Suprapubic skin (tissue), 4 donors: ENCODE results near the gene CSNK1G2. TPM values are rescaled to one million over a fixed set of nuclear protein-coding genes. Genes with fewer than 3 reads are reported as not detected.

Source experiments
- DNase-seq, 2 donors: peaks; one replicate each; pipeline ENCODE4 v3.0.0-alpha.2; 2019; ENCODE audit warnings: low spot score in 2 of 2
- H3K27ac ChIP-seq: fragments of 200-600 bp; sonication (generic); one replicate; pipeline ENCODE4 v1.5.1; 2019
- H3K27me3 ChIP-seq: fragments of 200-600 bp; sonication (generic); one replicate; pipeline ENCODE4 v1.5.1; 2019
- H3K36me3 ChIP-seq: fragments of 200-600 bp; sonication (generic); one replicate; pipeline ENCODE4 v1.5.1; 2019
- H3K4me1 ChIP-seq: fragments of 200-600 bp; sonication (generic); one replicate; pipeline ENCODE4 v1.5.1; 2019
- H3K4me3 ChIP-seq: fragments of 200-600 bp; sonication (generic); one replicate; pipeline ENCODE4 v1.5.1; 2019; ENCODE audit warnings: mild to moderate bottlenecking
- H3K9me3 ChIP-seq: fragments of 200-600 bp; sonication (generic); one replicate; pipeline ENCODE4 v1.5.1; 2019
- CTCF ChIP-seq, 2 donors: fragments of 200-600 bp in 1 of 2; fragments of 450-650 bp in 1 of 2; sonication (generic) in 1 of 2; IDR thresholded peaks; one replicate each; pipeline ENCODE4 v1.5.1; 2016 to 2019; ENCODE audit warnings: antibody characterized with exemption in 2 of 2, mild to moderate bottlenecking in 1 of 2, moderate library complexity in 1 of 2
- EP300 ChIP-seq: sonication (generic); formaldehyde crosslinking; IDR thresholded peaks from one replicate; pipeline ENCODE4 v1.6.1; 2017; ENCODE audit warnings: antibody characterized with exemption
- POLR2A ChIP-seq, 2 donors: fragments of 450-650 bp; IDR thresholded peaks; one replicate each; pipeline ENCODE4 v1.6.1; 2017; ENCODE audit warnings: antibody characterized with exemption in 2 of 2, mild to moderate bottlenecking in 2 of 2, moderate library complexity in 2 of 2
- POLR2AphosphoS5 ChIP-seq, 3 donors: sonication (generic); formaldehyde crosslinking; IDR thresholded peaks; one replicate each; pipeline ENCODE4 v1.6.1; 2017; ENCODE audit warnings: antibody characterized with exemption in 3 of 3
- WGBS: methylation state at CpG from one replicate; pipeline ENCODE4 v1.1.5; 2018; 5-methylcytosine and 5-hydroxymethylcytosine counted together
- total RNA-seq, 4 donors: library from RNA; depleted of rRNA; stranded (reverse); fragments of >200 nt; gene quantifications; one replicate each; pipeline ENCODE4 v1.1.0, GENCODE V29; 2016

The CSNK1G2 gene
- total RNA-seq, 4 donors from 2014 or later, result 46.1 to 89.0 (median 59.3) TPM

GRCh38 chr19:2014731-2015607 is 74.0 kb downstream of the CSNK1G2 start:
- Histone ChIP-seq H3K27me3 (no peaks in the 10 kb centered on the region), H3K4me1 (peaks cover 33% of the 10 kb centered on the region), H3K9me3 (no peaks in the 10 kb centered on the region), H3K4me3 (peak overlapping the region; percentile 76), H3K27ac (peak overlapping the region; percentile 74), H3K36me3 (no peaks in the 10 kb centered on the region)
- 20% methylated on average over 24 of the region's 74 CpGs for WGBS
- no peak for TF ChIP-seq EP300
- no peak for TF ChIP-seq CTCF (IDR thresholded peaks at IDR 0.05)
- no peak for TF ChIP-seq POLR2AphosphoS5 (IDR thresholded peaks at IDR 0.05)
- TF ChIP-seq POLR2A (IDR thresholded peaks at IDR 0.05), result no peak
- DNase-seq, result peak in 1 of 2 donors; percentile 80

GRCh38 chr19:2015608-2015950 is 74.6 kb downstream of the CSNK1G2 start, which contains the start of gene BTBD2:
TSS of gene BTBD2 (minus strand) at chr19:2015714. CDS start at chr19:2015703, 11 bp downstream.
- peak within 1 kb of the TSS; percentile 76 for H3K4me3 ChIP-seq
- H3K4me1 ChIP-seq, result peaks cover 33% of the 10 kb centered on the region
- DNase-seq, result no peak
- H3K36me3 ChIP-seq, result no peaks in the 10 kb centered on the region
- no peaks in the 10 kb centered on the region for H3K27me3 ChIP-seq
- H3K27ac ChIP-seq, result peak within 1 kb of the TSS; percentile 74
- no peaks in the 10 kb centered on the region for H3K9me3 ChIP-seq
- no CpG with 5 or more reads among the region's 20 CpGs for WGBS
- TF ChIP-seq POLR2A (IDR thresholded peaks at IDR 0.05) (no peak), CTCF (IDR thresholded peaks at IDR 0.05) (no peak), POLR2AphosphoS5 (IDR thresholded peaks at IDR 0.05) (no peak), EP300 (no peak)

GRCh38 chr19:2016041-2016807 is 75.3 kb downstream of the CSNK1G2 start:
- DNase-seq, result peak in 1 of 2 donors; percentile 90
- 43% methylated on average over 12 of the region's 23 CpGs for WGBS
- H3K36me3 ChIP-seq, result no peaks in the 10 kb centered on the region
- H3K9me3 ChIP-seq, result no peaks in the 10 kb centered on the region
- H3K4me3 ChIP-seq, result peak overlapping the region; percentile 76
- H3K4me1 ChIP-seq, result peaks cover 34% of the 10 kb centered on the region
- H3K27me3 ChIP-seq, result no peaks in the 10 kb centered on the region
- TF ChIP-seq POLR2A (IDR thresholded peaks at IDR 0.05), result no peak
- no peak for TF ChIP-seq POLR2AphosphoS5 (IDR thresholded peaks at IDR 0.05)
- TF ChIP-seq CTCF (IDR thresholded peaks at IDR 0.05), result no peak
- TF ChIP-seq EP300, result no peak
- H3K27ac ChIP-seq, result peak overlapping the region; percentile 45

GRCh38 chr19:2018752-2019151 is 77.8 kb downstream of the CSNK1G2 start:
- Histone ChIP-seq H3K27me3 (no peaks in the 10 kb centered on the region), H3K9me3 (no peaks in the 10 kb centered on the region), H3K4me1 (peaks cover 32% of the 10 kb centered on the region), H3K27ac (no peak overlapping the region), H3K36me3 (no peaks in the 10 kb centered on the region), H3K4me3 (no peak overlapping the region)
- no peak for DNase-seq
- no peak for TF ChIP-seq EP300
- TF ChIP-seq POLR2AphosphoS5 (IDR thresholded peaks at IDR 0.05), result no peak
- TF ChIP-seq POLR2A (IDR thresholded peaks at IDR 0.05), result no peak
- no peak for TF ChIP-seq CTCF (IDR thresholded peaks at IDR 0.05)
- 92% methylated on average over 13 of the region's 13 CpGs for WGBS
